H9 (cell line): ENCODE results near the gene AKT1. TPM values are rescaled to one million over a fixed set of nuclear protein-coding genes. Genes with fewer than 3 reads are reported as not detected.

Experiments used
- DNase-seq: peaks from one replicate; pipeline ENCODE4 v3.0.0-alpha.2; 2017
- H2AFZ ChIP-seq: one replicate; pipeline ENCODE4 v1.6.1; 2013; ENCODE audit warnings: mild to moderate bottlenecking, low read length, control low read depth, moderate library complexity
- H2AK5ac ChIP-seq: 2 replicates; pipeline ENCODE4 v1.6.1; 2013; ENCODE audit warnings: low read length, control low read depth, mixed read lengths; ENCODE audit not compliant: insufficient read length
- H2BK120ac ChIP-seq: one replicate; pipeline ENCODE4 v1.6.1; 2013; ENCODE audit warnings: low read depth, mild to moderate bottlenecking, low read length, control low read depth, inconsistent platforms; ENCODE audit not compliant: poor library complexity, severe bottlenecking
- H2BK12ac ChIP-seq: 2 replicates; pipeline ENCODE4 v1.6.1; 2013; ENCODE audit warnings: low read length, control low read depth, mixed read lengths, low read depth; ENCODE audit not compliant: insufficient read length
- H2BK15ac ChIP-seq: 2 replicates; pipeline ENCODE4 v1.6.1; 2013; ENCODE audit warnings: low read depth, low read length, control low read depth
- H2BK20ac ChIP-seq: one replicate; pipeline ENCODE4 v1.6.1; 2013; ENCODE audit warnings: low read depth, mild to moderate bottlenecking, low read length, control low read depth, inconsistent platforms; ENCODE audit not compliant: poor library complexity, severe bottlenecking
- H2BK5ac ChIP-seq: 2 replicates; pipeline ENCODE4 v1.6.1; 2013; ENCODE audit warnings: low read length, control low read depth, mixed read lengths; ENCODE audit not compliant: insufficient read length
- H3K14ac ChIP-seq: 2 replicates; pipeline ENCODE4 v1.6.1; 2013; ENCODE audit warnings: low read length, control low read depth; ENCODE audit not compliant: insufficient read depth
- H3K18ac ChIP-seq: 2 replicates; pipeline ENCODE4 v1.6.1; 2013; ENCODE audit warnings: low read depth, mild to moderate bottlenecking, mixed read lengths, low read length, control low read depth; ENCODE audit not compliant: insufficient read length
- H3K23ac ChIP-seq: 2 replicates; pipeline ENCODE4 v1.6.1; 2013; ENCODE audit warnings: low read length, control low read depth, mixed read lengths, low read depth; ENCODE audit not compliant: insufficient read length
- H3K23me2 ChIP-seq: 2 replicates; pipeline ENCODE4 v1.6.1; 2013; ENCODE audit warnings: low read depth, mild to moderate bottlenecking, mixed read lengths, low read length, control low read depth; ENCODE audit not compliant: insufficient read length, poor library complexity, severe bottlenecking
- H3K27ac ChIP-seq: 2 replicates; pipeline ENCODE4 v1.5.1; 2013; ENCODE audit warnings: low read length, control low read depth, mixed read lengths, low read depth; ENCODE audit not compliant: insufficient read length
- H3K27me3 ChIP-seq: 2 replicates; pipeline ENCODE4 v1.6.1; 2013; ENCODE audit warnings: low read length, control low read depth, inconsistent platforms; ENCODE audit not compliant: insufficient read depth
- H3K4ac ChIP-seq: 2 replicates; pipeline ENCODE4 v1.6.1; 2013; ENCODE audit warnings: low read depth, mild to moderate bottlenecking, control low read depth, inconsistent platforms, low read length, moderate library complexity
- H3K4me1 ChIP-seq: 2 replicates; pipeline ENCODE4 v1.6.1; 2013; ENCODE audit warnings: low read length, control low read depth, inconsistent platforms; ENCODE audit not compliant: insufficient read depth
- H3K4me2 ChIP-seq: 2 replicates; pipeline ENCODE4 v1.6.1; 2013; ENCODE audit warnings: low read length, control low read depth, mixed read lengths; ENCODE audit not compliant: insufficient read length, insufficient read depth
- H3K56ac ChIP-seq: 2 replicates; pipeline ENCODE4 v1.6.1; 2013; ENCODE audit warnings: low read depth, mild to moderate bottlenecking, mixed read lengths, low read length, control low read depth; ENCODE audit not compliant: insufficient read length
- H3K79me1 ChIP-seq: 2 replicates; pipeline ENCODE4 v1.6.1; 2013; ENCODE audit warnings: low read depth, mild to moderate bottlenecking, moderate library complexity, low read length, control low read depth, inconsistent platforms; ENCODE audit not compliant: insufficient read depth, poor library complexity, severe bottlenecking
- H3K79me2 ChIP-seq: 2 replicates; pipeline ENCODE4 v1.6.1; 2013; ENCODE audit warnings: low read length, control low read depth, inconsistent platforms; ENCODE audit not compliant: insufficient read depth
- H3K9ac ChIP-seq: 2 replicates; pipeline ENCODE4 v1.6.1; 2013; ENCODE audit warnings: low read length, control low read depth, mixed read lengths; ENCODE audit not compliant: insufficient read length; ENCODE audit errors: extremely low read depth
- H3K9me3 ChIP-seq: one replicate; pipeline ENCODE4 v1.6.1; 2013; ENCODE audit warnings: low read depth, low read length, inconsistent platforms; ENCODE audit not compliant: control insufficient read depth
- H3T11ph ChIP-seq: one replicate; pipeline ENCODE4 v1.6.1; 2013; ENCODE audit warnings: mild to moderate bottlenecking, low read length, control low read depth, inconsistent platforms
- H4K20me1 ChIP-seq: one replicate; pipeline ENCODE4 v1.6.1; 2013; ENCODE audit not compliant: control insufficient read depth, insufficient read length, insufficient read depth
- H4K5ac ChIP-seq: 2 replicates; pipeline ENCODE4 v1.6.1; 2013; ENCODE audit warnings: low read depth, mild to moderate bottlenecking, mixed read lengths, low read length, control low read depth; ENCODE audit not compliant: insufficient read length
- H4K8ac ChIP-seq: replicated peaks from 2 replicates; pipeline ENCODE4 v1.6.1; 2013; ENCODE audit warnings: low read length, control low read depth, mixed read lengths, low read depth; ENCODE audit not compliant: insufficient read length
- H4K91ac ChIP-seq: 2 replicates; pipeline ENCODE4 v1.6.1; 2013; ENCODE audit warnings: low read depth, mild to moderate bottlenecking, moderate library complexity, mixed read lengths, low read length, control low read depth; ENCODE audit not compliant: insufficient read length
- H3K27ac Mint-ChIP-seq, 3 experiments: 2 replicates in 2 of 3; 3 replicates in 1 of 3; pipeline ENCODE4 v1.8.0; 2020 to 2021; ENCODE audit warnings: mixed read lengths in 3 of 3, mild to moderate bottlenecking in 1 of 3, moderate library complexity in 1 of 3
- H3K27me3 Mint-ChIP-seq: 2 replicates; pipeline ENCODE4 v1.8.0; 2021; ENCODE audit warnings: low read depth, mild to moderate bottlenecking, moderate library complexity, mixed read lengths
- H3K36me3 Mint-ChIP-seq, 3 experiments: 2 replicates in 2 of 3; 3 replicates in 1 of 3; pipeline ENCODE4 v1.8.0; 2020 to 2021; ENCODE audit warnings: low read depth in 3 of 3, mixed read lengths in 3 of 3; ENCODE audit not compliant: insufficient read depth in 1 of 3
- H3K4me1 Mint-ChIP-seq, 2 experiments: 2 replicates each; pipeline ENCODE4 v1.8.0; 2020; ENCODE audit warnings: mixed read lengths in 2 of 2
- H3K4me3 Mint-ChIP-seq, 2 experiments: 2 replicates in 1 of 2; 3 replicates in 1 of 2; pipeline ENCODE4 v1.8.0; 2020 to 2021; ENCODE audit warnings: mild to moderate bottlenecking in 2 of 2, mixed read lengths in 2 of 2, moderate library complexity in 1 of 2
- H3K9me3 Mint-ChIP-seq, 2 experiments: 2 replicates in 1 of 2; 3 replicates in 1 of 2; pipeline ENCODE4 v1.8.0; 2020; ENCODE audit warnings: mild to moderate bottlenecking in 2 of 2, mixed read lengths in 2 of 2, moderate library complexity in 1 of 2
- WGBS: extraction: QIAGEN DNeasy Blood & Tissue Kit; methylation state at CpG from one replicate; pipeline ENCODE4 v1.1.7; 2013; ENCODE audit warnings: missing lambda C conversion rate, low lambda C conversion rate, mixed read lengths; ENCODE audit not compliant: insufficient read length; ENCODE audit errors: extremely low coverage; 5-methylcytosine and 5-hydroxymethylcytosine counted together
- long read RNA-seq: library from polyadenylated mRNA; unstranded; transcript quantifications from one replicate; pipeline ENCODE4 v2.0.0, GENCODE V29; 2020
- total RNA-seq: library from RNA; stranded (reverse); gene quantifications from 2 replicates; pipeline ENCODE4 v1.2.1, GENCODE V29; 2021
- TF ChIP-seq, protein P1 (sequence below): fragments of 200-600 bp; sonication (generic); conservative IDR thresholded peaks from 3 replicates; pipeline ENCODE4 v1.8.0; 2021; ENCODE audit warnings: antibody characterized with exemption, mild to moderate bottlenecking

The AKT1 gene
- total RNA-seq: 95.1 and 101 TPM in 2 replicates
- long read RNA-seq, transcript AKT1-211 (14 exons, 1,595 nt): major isoform, 5 of 36 reads
- long read RNA-seq, partial matches to known transcripts: 13 of 36 reads
- long read RNA-seq, other reads (novel, unspliced or antisense): 8 of 36 reads

DNA sequence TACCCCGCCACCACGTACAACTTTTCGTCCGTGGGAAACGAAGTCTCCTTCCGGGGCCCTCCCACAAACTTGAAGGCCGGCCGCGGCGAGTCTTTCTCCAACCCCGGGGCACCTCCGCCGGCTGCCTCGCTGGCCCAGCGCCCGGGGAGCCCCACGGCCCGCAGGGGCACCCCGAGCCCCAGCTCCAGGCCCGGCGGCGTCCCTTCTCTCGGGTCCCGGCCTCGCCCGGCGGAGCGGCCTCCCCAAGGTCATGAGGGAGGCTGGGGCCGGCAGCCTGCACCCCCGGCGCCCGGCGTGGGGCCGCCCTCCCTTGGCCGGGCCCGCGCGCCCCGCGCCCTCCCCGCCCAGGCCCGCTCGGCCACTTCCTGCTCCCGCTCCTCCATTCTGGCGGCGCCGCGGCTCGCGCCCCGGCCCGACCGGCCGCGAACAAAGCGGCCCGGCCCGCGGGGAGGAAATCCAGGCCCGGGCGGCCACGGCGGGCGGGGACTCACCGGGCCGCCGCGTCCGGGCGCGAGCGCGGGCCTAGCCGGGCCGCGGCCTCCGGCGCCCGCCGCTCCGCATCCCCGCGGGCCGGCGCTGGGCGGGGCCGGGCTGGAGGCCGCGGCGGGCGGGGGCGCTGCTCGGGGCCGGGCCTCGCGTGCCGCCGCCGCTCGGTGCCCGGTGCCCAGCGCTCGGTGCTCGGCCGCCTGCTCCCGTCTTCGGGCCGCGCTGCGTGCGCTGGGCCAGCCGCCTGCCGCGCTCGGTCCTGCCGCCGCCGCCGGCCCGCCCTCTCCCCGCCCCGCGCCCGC lies at the start of gene AKT1:
AKT1 (minus strand) TSS at position 756 of the 788 bp plus-strand sequence. CDS start 3,105 bp downstream, outside the sequence.
- no peak within 1 kb of the TSS for H3T11ph ChIP-seq
- H2BK20ac ChIP-seq: no peak within 1 kb of the TSS
- H2AK5ac ChIP-seq: no peak within 1 kb of the TSS
- no peak within 1 kb of the TSS for H2BK12ac ChIP-seq
- no peaks in the 10 kb centered on the region; the same call in 1 of the 2 replicates for H3K79me2 ChIP-seq
- no peak within 1 kb of the TSS for H3K18ac ChIP-seq
- H3K27ac ChIP-seq: no peak within 1 kb of the TSS
- H3K27ac Mint-ChIP-seq: no peak within 1 kb of the TSS; a peak in 1 of 7 replicates
- TF ChIP-seq, protein P1, sequence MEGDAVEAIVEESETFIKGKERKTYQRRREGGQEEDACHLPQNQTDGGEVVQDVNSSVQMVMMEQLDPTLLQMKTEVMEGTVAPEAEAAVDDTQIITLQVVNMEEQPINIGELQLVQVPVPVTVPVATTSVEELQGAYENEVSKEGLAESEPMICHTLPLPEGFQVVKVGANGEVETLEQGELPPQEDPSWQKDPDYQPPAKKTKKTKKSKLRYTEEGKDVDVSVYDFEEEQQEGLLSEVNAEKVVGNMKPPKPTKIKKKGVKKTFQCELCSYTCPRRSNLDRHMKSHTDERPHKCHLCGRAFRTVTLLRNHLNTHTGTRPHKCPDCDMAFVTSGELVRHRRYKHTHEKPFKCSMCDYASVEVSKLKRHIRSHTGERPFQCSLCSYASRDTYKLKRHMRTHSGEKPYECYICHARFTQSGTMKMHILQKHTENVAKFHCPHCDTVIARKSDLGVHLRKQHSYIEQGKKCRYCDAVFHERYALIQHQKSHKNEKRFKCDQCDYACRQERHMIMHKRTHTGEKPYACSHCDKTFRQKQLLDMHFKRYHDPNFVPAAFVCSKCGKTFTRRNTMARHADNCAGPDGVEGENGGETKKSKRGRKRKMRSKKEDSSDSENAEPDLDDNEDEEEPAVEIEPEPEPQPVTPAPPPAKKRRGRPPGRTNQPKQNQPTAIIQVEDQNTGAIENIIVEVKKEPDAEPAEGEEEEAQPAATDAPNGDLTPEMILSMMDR: no peak
- no peak within 1 kb of the TSS for H3K56ac ChIP-seq
- H3K79me1 ChIP-seq: peaks cover 3% of the 10 kb centered on the region
- peak within 1 kb of the TSS; percentile 5 for H3K9ac ChIP-seq
- no peak within 1 kb of the TSS for H4K8ac ChIP-seq
- no peak within 1 kb of the TSS for H2BK120ac ChIP-seq
- H2BK15ac ChIP-seq: no peak within 1 kb of the TSS
- no peaks in the 10 kb centered on the region for H3K9me3 ChIP-seq
- peaks cover 6% of the 10 kb centered on the region; the same call in 1 of the 2 replicates for H3K4me1 ChIP-seq
- H3K27me3 ChIP-seq: peaks cover 6% of the 10 kb centered on the region; the same call in 1 of the 2 replicates
- no peak within 1 kb of the TSS for H3K4ac ChIP-seq
- H4K20me1 ChIP-seq: no peaks in the 10 kb centered on the region
- peak within 1 kb of the TSS; percentile 58 for H3K4me2 ChIP-seq
- DNase-seq: no peak
- no peak within 1 kb of the TSS for H2AFZ ChIP-seq
- H3K27me3 Mint-ChIP-seq: peaks cover 43% of the 10 kb centered on the region
- peaks cover 6 to 11% (median 10%) of the 10 kb centered on the region in 3 experiments; a peak in 6 of 7 replicates for H3K36me3 Mint-ChIP-seq
- peaks cover 36 to 60% of the 10 kb centered on the region in 2 experiments for H3K4me1 Mint-ChIP-seq
- H3K23ac ChIP-seq: no peak within 1 kb of the TSS
- H4K5ac ChIP-seq: no peak within 1 kb of the TSS
- no CpG with 5 or more reads among the region's 124 CpGs for WGBS
- no peaks in the 10 kb centered on the region; a peak in 1 of 5 replicates for H3K9me3 Mint-ChIP-seq
- H3K23me2 ChIP-seq: peaks cover 14% of the 10 kb centered on the region
- no peak within 1 kb of the TSS for H2BK5ac ChIP-seq
- no peak within 1 kb of the TSS; the same call in 1 of the 2 replicates for H3K14ac ChIP-seq
- H3K4me3 Mint-ChIP-seq: peak within 1 kb of the TSS; percentile 75 to 89
- H4K91ac ChIP-seq: no peak within 1 kb of the TSS
